Thyroid gland (tissue), 4 donors: ENCODE measurements around the gene MRAS.

Experiments used
- CTCF ChIP-seq, 6 experiments: fragments of 200-600 bp in 3 of 6; fragments of 450-650 bp in 3 of 6; sonication (generic) in 3 of 6; IDR thresholded peaks; one replicate each; pipeline ENCODE4 v1.5.1; 2016 to 2019; ENCODE audit warnings: antibody characterized with exemption in 6 of 6, mild to moderate bottlenecking in 2 of 6, inconsistent platforms in 1 of 6, moderate library complexity in 1 of 6
- POLR2A ChIP-seq, 2 donors: fragments of 450-650 bp; IDR thresholded peaks; one replicate each; pipeline ENCODE4 v1.6.1; 2017; ENCODE audit warnings: antibody characterized with exemption in 2 of 2, mild to moderate bottlenecking in 2 of 2, moderate library complexity in 1 of 2

DNA sequence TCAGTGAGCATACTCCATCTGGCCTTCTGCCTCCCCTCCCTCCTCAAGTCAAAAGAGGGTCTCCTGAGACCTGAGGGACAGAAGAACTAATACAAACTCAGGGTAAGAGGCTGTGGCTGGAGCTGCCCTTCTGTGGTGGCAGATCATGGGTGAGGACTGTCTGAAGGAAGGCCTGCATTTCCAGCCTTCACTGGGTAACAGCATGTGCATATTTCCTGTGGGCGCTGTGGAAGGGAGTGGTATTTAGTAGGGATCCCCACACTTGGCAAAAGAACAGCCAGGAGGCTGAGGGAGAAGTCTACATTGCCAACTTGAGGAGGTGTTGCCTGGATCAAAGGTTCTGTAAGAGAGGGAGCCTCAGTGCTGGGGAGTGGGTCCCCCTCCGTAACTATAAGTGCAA is 75.9 kb downstream of the MRAS start:
- TF ChIP-seq CTCF (IDR thresholded peaks at IDR 0.05) = no peak
- no peak for TF ChIP-seq POLR2A (IDR thresholded peaks at IDR 0.05)
